GM19372 (cell line): ENCODE measurements around the gene CTDSP2.
"Not testable (repeated sequence)": the region's sequence is repeated elsewhere in the genome, so short reads cannot be mapped to it uniquely, and the experiment has no call there.

Source experiments
- ATAC-seq: cut with Tn5 transposase; IDR thresholded peaks from one replicate; pipeline ENCODE4 v1.9.1; 2021; ENCODE audit warnings: mild to moderate bottlenecking, low read depth, moderate library complexity; ENCODE audit not compliant: unreplicated experiment

The CTDSP2 gene

GRCh38 chr12:57783861-57784260 is 62.7 kb downstream of the CTDSP2 start:
- no peak for ATAC-seq

GRCh38 chr12:57783466-57783801 is 63.1 kb downstream of the CTDSP2 start:
- ATAC-seq, result no peak

- ATAC-seq, result peak; percentile 89
Observed at GRCh38 chr12:57782608-57783465, 63.7 kb downstream of the CTDSP2 start, which contains the start of gene TSFM. Gene TSFM, plus strand, starts transcription at chr12:57782787. Its CDS starts 15 bp downstream, at chr12:57782802.

- ATAC-seq, result no peak
Observed at GRCh38 chr12:57782243-57782607, 64.3 kb downstream of the CTDSP2 start.

- no peak for ATAC-seq
Observed at GRCh38 chr12:57781801-57782200, 64.7 kb downstream of the CTDSP2 start.

GRCh38 chr12:57781244-57781643 is 65.3 kb downstream of the CTDSP2 start:
- no peak for ATAC-seq

- no peak for ATAC-seq
Observed at GRCh38 chr12:57780284-57780897, 66.1 kb downstream of the CTDSP2 start.

GRCh38 chr12:57779736-57780135 is 66.8 kb downstream of the CTDSP2 start:
- ATAC-seq, result no peak

- ATAC-seq, result no peak
Observed at GRCh38 chr12:57777911-57778310, 68.6 kb downstream of the CTDSP2 start.

GRCh38 chr12:57777367-57777766 is 69.2 kb downstream of the CTDSP2 start:
- no peak for ATAC-seq

- ATAC-seq, result no peak
Observed at GRCh38 chr12:57776247-57776587, 70.3 kb downstream of the CTDSP2 start.

GRCh38 chr12:57775563-57776246 is 70.8 kb downstream of the CTDSP2 start:
- no peak for ATAC-seq

GRCh38 chr12:57775044-57775443 is 71.5 kb downstream of the CTDSP2 start:
- no peak for ATAC-seq

GRCh38 chr12:57774634-57775033 is 71.9 kb downstream of the CTDSP2 start:
- not testable (repeated sequence) for ATAC-seq

- peak; percentile 31 for ATAC-seq
Observed at GRCh38 chr12:57772429-57773322, 73.9 kb downstream of the CTDSP2 start, which contains the start of gene EEF1AKMT3. Gene EEF1AKMT3, plus strand, starts transcription at chr12:57772614. Its CDS starts 111 bp downstream, at chr12:57772725.

GRCh38 chr12:57771873-57772428 is 74.6 kb downstream of the CTDSP2 start, which contains the start of gene METTL1:
Gene METTL1, minus strand, starts transcription at chr12:57772105. Its CDS starts 22 bp downstream, at chr12:57772083.
- peak; percentile 78 for ATAC-seq

GRCh38 chr12:57771236-57771872 is 75.2 kb downstream of the CTDSP2 start:
- peak; percentile 58 for ATAC-seq

- ATAC-seq, result no peak
Observed at GRCh38 chr12:57770734-57771133, 75.8 kb downstream of the CTDSP2 start.
